Breast epithelium (tissue), 3 donors: ENCODE measurements around the gene MAST4.

Experiments used
- POLR2A ChIP-seq: fragments of 450-650 bp; IDR thresholded peaks from one replicate; pipeline ENCODE4 v1.6.1; 2016; ENCODE audit warnings: antibody characterized with exemption, mild to moderate bottlenecking, moderate library complexity
- POLR2AphosphoS5 ChIP-seq, 3 donors: sonication (generic); formaldehyde crosslinking; IDR thresholded peaks; one replicate each; pipeline ENCODE4 v1.6.1; 2017; ENCODE audit warnings: antibody characterized with exemption in 3 of 3
- TF ChIP-seq, protein P1 (sequence below), 3 donors: fragments of 450-650 bp; IDR thresholded peaks; one replicate each; pipeline ENCODE4 v1.5.1; 2016 to 2017; ENCODE audit warnings: antibody characterized with exemption in 3 of 3, mild to moderate bottlenecking in 3 of 3, moderate library complexity in 3 of 3

DNA sequence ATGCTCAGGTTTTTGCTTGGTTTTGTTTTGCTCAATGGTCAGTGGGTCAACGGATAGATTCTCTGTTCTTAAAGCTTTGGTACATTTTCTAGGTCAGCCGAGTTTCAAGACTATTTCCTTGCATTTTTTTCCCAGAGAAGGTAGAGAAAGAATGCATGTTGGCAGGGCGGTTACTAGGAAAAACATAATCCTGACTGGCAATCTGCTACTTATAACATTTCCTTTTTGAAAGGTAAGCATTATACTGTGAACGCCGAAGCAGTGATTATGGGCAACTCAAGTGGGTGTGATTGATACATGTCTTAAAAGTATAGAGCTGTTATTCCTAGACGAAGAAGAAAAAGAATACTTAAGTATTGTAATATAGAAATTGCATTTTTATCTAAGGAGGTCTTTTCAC, 273.2 kb downstream of the MAST4 start:
- TF ChIP-seq POLR2A (no peak), POLR2AphosphoS5 (IDR thresholded peaks at IDR 0.05) (no peak)
- TF ChIP-seq, protein P1, sequence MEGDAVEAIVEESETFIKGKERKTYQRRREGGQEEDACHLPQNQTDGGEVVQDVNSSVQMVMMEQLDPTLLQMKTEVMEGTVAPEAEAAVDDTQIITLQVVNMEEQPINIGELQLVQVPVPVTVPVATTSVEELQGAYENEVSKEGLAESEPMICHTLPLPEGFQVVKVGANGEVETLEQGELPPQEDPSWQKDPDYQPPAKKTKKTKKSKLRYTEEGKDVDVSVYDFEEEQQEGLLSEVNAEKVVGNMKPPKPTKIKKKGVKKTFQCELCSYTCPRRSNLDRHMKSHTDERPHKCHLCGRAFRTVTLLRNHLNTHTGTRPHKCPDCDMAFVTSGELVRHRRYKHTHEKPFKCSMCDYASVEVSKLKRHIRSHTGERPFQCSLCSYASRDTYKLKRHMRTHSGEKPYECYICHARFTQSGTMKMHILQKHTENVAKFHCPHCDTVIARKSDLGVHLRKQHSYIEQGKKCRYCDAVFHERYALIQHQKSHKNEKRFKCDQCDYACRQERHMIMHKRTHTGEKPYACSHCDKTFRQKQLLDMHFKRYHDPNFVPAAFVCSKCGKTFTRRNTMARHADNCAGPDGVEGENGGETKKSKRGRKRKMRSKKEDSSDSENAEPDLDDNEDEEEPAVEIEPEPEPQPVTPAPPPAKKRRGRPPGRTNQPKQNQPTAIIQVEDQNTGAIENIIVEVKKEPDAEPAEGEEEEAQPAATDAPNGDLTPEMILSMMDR (IDR thresholded peaks at IDR 0.05), result no peak
